SK-N-SH treated with all-trans-retinoic acid at 6 μM for 48 hours (cell line): ENCODE measurements around the gene ZNF578.
"Not testable (repeated sequence)": the region's sequence is repeated elsewhere in the genome, so short reads cannot be mapped to it uniquely, and the experiment has no call there.

Experiments
- ATAC-seq: fragments of 200-7000 bp; cut with Tn5 transposase; 3 replicates; pipeline ENCODE4 v1.9.1; 2020; ENCODE audit warnings: mild to moderate bottlenecking, moderate library complexity
- BACH2 ChIP-seq: fragments of 250-450 bp; sonication (Bioruptor Pico); IDR thresholded peaks from 2 replicates; pipeline ENCODE4 v1.9.0; 2021; ENCODE audit warnings: mild to moderate bottlenecking, borderline replicate concordance
- CSDC2 ChIP-seq: fragments of 250-450 bp; sonication (Bioruptor Pico); IDR thresholded peaks from 2 replicates; pipeline ENCODE4 v1.5.0; 2020; ENCODE audit warnings: mild to moderate bottlenecking, moderate library complexity
- ESRRG ChIP-seq: fragments of 250-450 bp; sonication (Bioruptor Pico); IDR thresholded peaks from 2 replicates; pipeline ENCODE4 v1.6.1; 2021; ENCODE audit warnings: mild to moderate bottlenecking
- GLIS3 ChIP-seq: fragments of 250-450 bp; sonication (Bioruptor Pico); IDR thresholded peaks from 2 replicates; pipeline ENCODE4 v1.5.0; 2020; ENCODE audit warnings: mild to moderate bottlenecking, moderate library complexity
- ISL1 ChIP-seq: fragments of 250-450 bp; sonication (Bioruptor Pico); IDR thresholded peaks from 2 replicates; pipeline ENCODE4 v2.1.2; 2022; ENCODE audit warnings: mild to moderate bottlenecking, moderate library complexity
- OSR1 ChIP-seq: fragments of 250-450 bp; sonication (Bioruptor Pico); IDR thresholded peaks from 2 replicates; pipeline ENCODE4 v1.8.0; 2022; ENCODE audit warnings: moderate library complexity, mild to moderate bottlenecking, inconsistent platforms
- PPARA ChIP-seq: fragments of 250-450 bp; sonication (Bioruptor Pico); IDR thresholded peaks from 2 replicates; pipeline ENCODE4 v1.5.0; 2020; ENCODE audit warnings: mild to moderate bottlenecking, borderline replicate concordance
- RARB ChIP-seq: fragments of 250-450 bp; sonication (Bioruptor Pico); IDR thresholded peaks from 2 replicates; pipeline ENCODE4 v1.8.0; 2021; ENCODE audit warnings: mild to moderate bottlenecking, moderate library complexity
- SNAI2 ChIP-seq: fragments of 250-450 bp; sonication (Bioruptor Pico); IDR thresholded peaks from 2 replicates; pipeline ENCODE4 v1.5.0; 2020; ENCODE audit warnings: mild to moderate bottlenecking, moderate library complexity
- TCF4 ChIP-seq: fragments of 250-450 bp; sonication (Bioruptor Pico); IDR thresholded peaks from 2 replicates; pipeline ENCODE4 v1.8.0; 2021; ENCODE audit warnings: mild to moderate bottlenecking, moderate library complexity, borderline replicate concordance
- TOX ChIP-seq: fragments of 250-450 bp; sonication (Bioruptor Pico); IDR thresholded peaks from 2 replicates; pipeline ENCODE4 v1.8.0; 2021; ENCODE audit warnings: mild to moderate bottlenecking, moderate library complexity, borderline replicate concordance
- ZC3H10 ChIP-seq: fragments of 250-450 bp; sonication (Bioruptor Pico); IDR thresholded peaks from 2 replicates; pipeline ENCODE4 v1.5.1; 2021; ENCODE audit warnings: mild to moderate bottlenecking, moderate library complexity
- ZFP3 ChIP-seq: fragments of 250-450 bp; sonication (Bioruptor Pico); IDR thresholded peaks from 2 replicates; pipeline ENCODE4 v1.5.0; 2020; ENCODE audit warnings: mild to moderate bottlenecking, moderate library complexity
- ZFP30 ChIP-seq: fragments of 450-650 bp; formaldehyde crosslinking; IDR thresholded peaks from 2 replicates; pipeline ENCODE4 v1.5.0; 2022; ENCODE audit warnings: mild to moderate bottlenecking, moderate library complexity
- ZNF565 ChIP-seq: fragments of 450-650 bp; formaldehyde crosslinking; conservative IDR thresholded peaks from 2 replicates; pipeline ENCODE4 v1.5.0; 2020; ENCODE audit warnings: low read depth, mild to moderate bottlenecking, moderate library complexity
- ZNF70 ChIP-seq: fragments of 450-650 bp; formaldehyde crosslinking; IDR thresholded peaks from 2 replicates; pipeline ENCODE4 v1.5.0; 2020; ENCODE audit warnings: mild to moderate bottlenecking, moderate library complexity
- TF ChIP-seq, protein P1 (sequence below): fragments of 250-450 bp; sonication (Bioruptor Pico); IDR thresholded peaks from 2 replicates; pipeline ENCODE4 v1.5.1; 2021; ENCODE audit warnings: mild to moderate bottlenecking, moderate library complexity
- TF ChIP-seq, protein P2 (sequence below): fragments of 250-450 bp; sonication (Bioruptor Pico); IDR thresholded peaks from 2 replicates; pipeline ENCODE4 v1.8.0; 2020; ENCODE audit warnings: mild to moderate bottlenecking, moderate library complexity, borderline replicate concordance
- TF ChIP-seq, protein P3 (sequence below): fragments of 250-450 bp; sonication (Bioruptor Pico); IDR thresholded peaks from 2 replicates; pipeline ENCODE4 v1.5.0; 2020; ENCODE audit warnings: mild to moderate bottlenecking, moderate library complexity

Gene ZNF578

DNA sequence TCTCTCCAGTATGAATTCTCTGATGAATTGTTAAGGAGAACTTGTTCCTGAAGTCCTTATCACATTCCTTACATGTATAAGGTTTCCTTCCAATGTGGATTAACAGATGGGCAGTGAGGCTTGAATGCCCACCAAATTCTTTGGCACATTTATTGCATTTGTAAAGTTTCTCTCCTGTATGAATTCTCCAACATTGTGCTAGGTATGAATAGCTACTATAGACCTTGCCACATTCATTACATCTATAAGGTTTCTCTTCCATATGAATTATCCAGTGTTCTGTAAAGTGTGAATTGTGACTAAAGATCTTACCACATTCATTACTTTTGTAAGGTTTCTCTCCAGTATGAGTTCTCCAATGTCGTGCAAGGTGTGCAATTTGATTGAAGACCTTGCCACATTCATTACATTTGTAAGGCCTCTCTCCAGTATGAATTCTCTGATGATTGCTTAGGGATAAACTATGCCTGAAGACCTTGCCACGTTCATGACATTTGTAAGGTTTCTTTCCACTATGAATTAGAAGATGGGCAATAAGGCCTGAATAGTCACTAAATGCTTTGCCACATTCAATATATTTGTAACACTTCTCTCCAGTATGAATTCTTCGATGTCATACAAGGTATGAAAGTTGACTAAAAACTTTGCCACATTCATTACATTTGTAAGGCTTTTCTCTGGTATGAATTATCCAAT, 20.4 kb downstream of the ZNF578 start:
- no peak for ATAC-seq
- TF ChIP-seq ISL1 (no peak), TOX (CRISPR knock-in tag) (no peak), TCF4 (CRISPR knock-in tag) (no peak), GLIS3 (no peak), PPARA (CRISPR knock-in tag) (no peak), RARB (CRISPR knock-in tag) (no peak)
- TF ChIP-seq, protein P1, sequence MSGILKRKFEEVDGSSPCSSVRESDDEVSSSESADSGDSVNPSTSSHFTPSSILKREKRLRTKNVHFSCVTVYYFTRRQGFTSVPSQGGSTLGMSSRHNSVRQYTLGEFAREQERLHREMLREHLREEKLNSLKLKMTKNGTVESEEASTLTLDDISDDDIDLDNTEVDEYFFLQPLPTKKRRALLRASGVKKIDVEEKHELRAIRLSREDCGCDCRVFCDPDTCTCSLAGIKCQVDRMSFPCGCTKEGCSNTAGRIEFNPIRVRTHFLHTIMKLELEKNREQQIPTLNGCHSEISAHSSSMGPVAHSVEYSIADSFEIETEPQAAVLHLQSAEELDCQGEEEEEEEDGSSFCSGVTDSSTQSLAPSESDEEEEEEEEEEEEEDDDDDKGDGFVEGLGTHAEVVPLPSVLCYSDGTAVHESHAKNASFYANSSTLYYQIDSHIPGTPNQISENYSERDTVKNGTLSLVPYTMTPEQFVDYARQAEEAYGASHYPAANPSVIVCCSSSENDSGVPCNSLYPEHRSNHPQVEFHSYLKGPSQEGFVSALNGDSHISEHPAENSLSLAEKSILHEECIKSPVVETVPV (CRISPR knock-in tag): no peak

DNA sequence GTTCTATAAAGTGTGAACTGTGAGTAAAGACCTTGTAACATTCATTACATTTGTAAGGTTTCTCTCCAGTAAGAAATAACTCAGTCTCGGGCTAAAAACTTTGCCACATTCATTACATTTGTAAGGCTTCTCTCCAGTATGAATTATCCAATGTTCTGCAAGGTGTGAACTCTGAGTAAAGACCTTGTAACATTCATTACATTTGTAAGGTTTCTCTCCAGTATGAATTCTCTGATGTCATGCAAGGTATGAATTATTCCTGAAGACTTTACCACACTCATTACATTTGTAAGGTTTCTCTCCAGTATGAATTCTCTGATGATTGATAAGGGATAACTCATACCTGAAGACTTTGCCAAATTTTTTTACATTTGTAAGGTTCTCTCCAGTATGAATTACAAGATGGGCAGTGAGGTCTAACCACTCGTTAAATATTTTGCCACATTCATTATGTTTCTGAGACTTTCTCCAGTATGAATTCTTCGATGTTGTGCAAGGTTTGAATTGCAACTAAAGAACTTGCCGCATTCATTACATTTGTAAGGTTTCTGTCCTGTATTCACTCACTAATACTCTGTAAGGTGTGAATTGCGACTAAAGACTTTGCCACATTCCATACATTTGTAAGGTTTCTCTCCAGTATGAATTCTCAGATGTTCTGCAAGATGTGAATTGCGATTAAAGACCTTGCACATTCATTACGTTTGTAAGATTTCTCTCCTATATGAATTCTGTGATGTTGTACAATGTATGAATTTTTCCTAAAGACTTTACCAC, 21.2 kb downstream of the ZNF578 start:
- no peak for ATAC-seq
- TF ChIP-seq OSR1 (CRISPR knock-in tag): no peak
- TF ChIP-seq, protein P1 (CRISPR knock-in tag): no peak

DNA sequence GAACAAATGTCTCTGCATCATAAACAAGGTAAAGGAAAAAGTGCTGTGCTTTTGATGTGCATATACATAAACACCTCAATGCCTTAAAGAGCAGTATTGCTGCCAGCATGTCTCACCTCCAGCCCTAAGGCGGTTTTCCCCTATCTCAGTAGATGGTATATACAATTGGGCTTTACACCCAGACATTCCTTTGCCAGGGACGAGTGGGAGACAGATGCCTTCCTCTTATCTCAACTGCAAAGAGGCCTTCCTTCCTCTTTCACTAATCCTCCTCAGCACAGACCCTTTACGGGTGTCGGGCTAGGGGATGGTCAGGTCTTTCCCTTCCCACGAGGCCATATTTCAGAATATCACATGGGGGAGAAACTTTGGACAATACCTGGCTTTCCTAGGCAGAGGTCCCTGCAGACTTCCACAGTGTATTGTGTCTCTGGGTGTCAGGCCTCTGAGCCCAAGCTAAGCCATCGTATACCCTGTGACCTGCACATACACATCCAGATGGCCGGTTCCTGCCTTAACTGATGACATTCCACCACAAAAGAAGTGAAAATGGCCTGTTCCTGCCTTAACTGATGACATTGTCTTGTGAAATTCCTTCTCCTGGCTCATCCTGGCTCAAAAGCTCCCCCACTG, 30.9 kb downstream of the ZNF578 start:
- ATAC-seq: not testable (repeated sequence)

DNA sequence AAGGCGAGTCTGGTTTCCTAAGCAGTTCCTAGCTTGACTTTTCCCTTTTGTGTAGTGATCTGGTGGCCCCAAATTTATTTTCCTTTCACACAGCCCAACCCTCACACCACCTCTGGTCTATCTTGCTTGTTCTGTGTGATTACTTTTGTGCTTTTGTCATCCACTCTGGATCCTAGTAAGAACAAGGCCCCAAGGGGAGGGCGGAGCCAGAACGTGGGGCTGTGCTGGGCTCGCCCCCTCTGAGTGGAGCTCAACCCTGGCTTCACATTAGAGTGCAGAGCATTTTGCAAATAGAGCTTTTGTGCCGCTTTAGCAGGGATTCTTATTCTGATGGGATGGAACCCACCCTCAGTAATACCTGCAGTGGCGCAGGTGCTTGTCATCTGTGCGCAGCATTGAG, 31.7 kb downstream of the ZNF578 start:
- not testable (repeated sequence) for ATAC-seq

DNA sequence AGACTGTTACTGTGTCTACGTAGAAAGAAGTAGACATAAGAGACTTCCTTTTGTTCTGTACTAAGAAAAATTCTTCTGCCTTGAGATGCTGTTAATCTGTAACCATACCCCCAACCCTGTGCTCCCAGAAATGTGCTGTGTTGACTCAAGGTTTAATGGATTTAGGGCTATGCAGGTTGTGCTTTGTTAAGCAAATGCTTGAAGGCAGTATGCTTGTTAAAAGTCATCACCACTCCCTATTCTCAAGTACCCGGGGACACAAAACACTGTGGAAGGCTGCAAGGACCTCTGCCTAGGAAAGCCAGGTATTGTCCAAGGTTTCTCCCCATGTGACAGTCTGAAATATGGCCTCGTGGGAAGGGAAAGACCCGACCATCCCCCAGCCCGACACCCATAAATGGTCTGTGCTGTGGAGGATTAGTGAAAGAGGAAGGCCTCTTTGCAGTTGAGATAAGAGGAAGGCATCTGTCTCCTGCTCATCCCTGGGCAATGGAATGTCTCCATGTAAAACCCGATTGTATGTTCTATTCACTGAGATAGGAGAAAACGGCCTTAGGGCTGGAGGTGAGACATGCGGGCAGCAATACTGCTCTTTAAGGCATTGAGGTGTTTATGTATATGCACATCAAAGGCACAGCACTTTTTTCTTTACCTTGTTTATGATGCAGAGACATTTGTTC, 32.3 kb downstream of the ZNF578 start:
- not testable (repeated sequence) for ATAC-seq

DNA sequence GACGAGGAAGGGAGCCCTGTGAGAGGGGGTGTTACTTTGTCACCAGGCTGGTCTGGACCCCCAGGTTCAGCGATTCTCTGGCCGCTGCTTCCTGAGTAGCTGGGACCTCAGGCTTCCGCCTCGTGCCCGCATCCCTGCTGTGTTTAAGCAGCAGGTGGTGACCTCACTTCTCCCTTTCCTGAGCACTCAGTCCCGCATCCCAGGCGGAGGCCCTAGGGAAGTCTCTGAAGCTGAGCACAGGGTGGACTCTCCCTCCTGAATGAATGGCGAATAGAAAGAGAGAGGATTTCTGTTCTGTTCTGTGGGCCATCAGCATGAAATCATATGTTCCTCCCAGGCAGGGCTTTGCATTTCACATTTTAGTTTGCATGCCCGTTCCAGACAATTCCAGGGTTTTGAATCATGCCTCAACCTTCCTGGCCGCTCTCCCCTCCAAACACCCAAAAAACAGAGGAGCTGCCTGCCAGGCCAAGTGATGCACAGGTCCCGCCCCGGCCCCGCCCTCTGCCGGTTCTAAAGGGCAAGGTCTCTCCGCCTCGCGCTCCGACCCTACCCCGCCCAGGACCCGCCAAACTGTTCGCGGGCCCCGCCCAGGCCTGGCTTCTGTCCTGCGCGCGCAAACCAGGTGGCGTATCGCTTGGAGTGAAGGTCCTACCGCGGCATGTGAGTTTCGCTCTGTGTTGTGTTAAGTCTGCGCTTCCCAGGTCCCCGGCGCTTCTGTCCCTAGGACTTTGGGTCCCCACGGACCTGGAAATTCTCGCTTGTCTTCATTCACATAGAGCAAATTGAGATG, 39.0 kb downstream of the ZNF578 start:
- ATAC-seq: no peak
- no peak for TF ChIP-seq RARB (CRISPR knock-in tag)
- no peak for TF ChIP-seq TOX (CRISPR knock-in tag)
- TF ChIP-seq OSR1 (CRISPR knock-in tag): no peak

DNA sequence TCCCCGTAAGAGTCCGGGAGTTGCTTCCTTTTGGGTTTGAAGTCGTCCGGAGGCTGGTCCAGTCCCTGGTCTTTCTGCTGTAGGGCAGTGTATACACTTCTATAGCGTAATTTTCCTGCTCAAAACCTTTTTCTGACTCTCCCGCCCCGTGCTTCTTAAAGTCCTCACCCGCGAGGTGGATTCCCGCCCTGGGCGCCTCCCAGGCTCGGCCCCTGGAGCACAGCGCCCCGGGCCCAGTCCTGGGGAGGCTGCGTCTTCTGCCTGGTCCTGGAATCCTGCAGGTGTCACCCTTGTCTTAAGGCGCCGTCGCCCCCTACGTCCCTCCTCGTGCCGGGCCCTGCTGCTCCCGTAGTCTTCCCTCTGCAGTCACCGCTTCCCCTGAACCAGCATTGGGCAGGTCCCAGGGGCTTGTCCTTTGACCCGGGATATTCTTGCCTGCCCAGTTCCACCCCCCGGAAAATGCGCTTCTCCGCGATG, 39.7 kb downstream of the ZNF578 start:
- no peak for ATAC-seq
- TF ChIP-seq ZC3H10 (no peak), ZFP30 (CRISPR knock-in tag) (no peak), ISL1 (no peak), ZFP3 (no peak), CSDC2 (CRISPR knock-in tag) (no peak), ESRRG (no peak), PPARA (CRISPR knock-in tag) (no peak), ZNF565 (CRISPR knock-in tag) (no peak), ZNF70 (CRISPR knock-in tag) (no peak), RARB (CRISPR knock-in tag) (no peak), TOX (CRISPR knock-in tag) (no peak), SNAI2 (CRISPR knock-in tag) (no peak), BACH2 (no peak)
- TF ChIP-seq, protein P2, sequence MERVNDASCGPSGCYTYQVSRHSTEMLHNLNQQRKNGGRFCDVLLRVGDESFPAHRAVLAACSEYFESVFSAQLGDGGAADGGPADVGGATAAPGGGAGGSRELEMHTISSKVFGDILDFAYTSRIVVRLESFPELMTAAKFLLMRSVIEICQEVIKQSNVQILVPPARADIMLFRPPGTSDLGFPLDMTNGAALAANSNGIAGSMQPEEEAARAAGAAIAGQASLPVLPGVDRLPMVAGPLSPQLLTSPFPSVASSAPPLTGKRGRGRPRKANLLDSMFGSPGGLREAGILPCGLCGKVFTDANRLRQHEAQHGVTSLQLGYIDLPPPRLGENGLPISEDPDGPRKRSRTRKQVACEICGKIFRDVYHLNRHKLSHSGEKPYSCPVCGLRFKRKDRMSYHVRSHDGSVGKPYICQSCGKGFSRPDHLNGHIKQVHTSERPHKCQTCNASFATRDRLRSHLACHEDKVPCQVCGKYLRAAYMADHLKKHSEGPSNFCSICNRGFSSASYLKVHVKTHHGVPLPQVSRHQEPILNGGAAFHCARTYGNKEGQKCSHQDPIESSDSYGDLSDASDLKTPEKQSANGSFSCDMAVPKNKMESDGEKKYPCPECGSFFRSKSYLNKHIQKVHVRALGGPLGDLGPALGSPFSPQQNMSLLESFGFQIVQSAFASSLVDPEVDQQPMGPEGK (CRISPR knock-in tag): no peak
- TF ChIP-seq, protein P3, sequence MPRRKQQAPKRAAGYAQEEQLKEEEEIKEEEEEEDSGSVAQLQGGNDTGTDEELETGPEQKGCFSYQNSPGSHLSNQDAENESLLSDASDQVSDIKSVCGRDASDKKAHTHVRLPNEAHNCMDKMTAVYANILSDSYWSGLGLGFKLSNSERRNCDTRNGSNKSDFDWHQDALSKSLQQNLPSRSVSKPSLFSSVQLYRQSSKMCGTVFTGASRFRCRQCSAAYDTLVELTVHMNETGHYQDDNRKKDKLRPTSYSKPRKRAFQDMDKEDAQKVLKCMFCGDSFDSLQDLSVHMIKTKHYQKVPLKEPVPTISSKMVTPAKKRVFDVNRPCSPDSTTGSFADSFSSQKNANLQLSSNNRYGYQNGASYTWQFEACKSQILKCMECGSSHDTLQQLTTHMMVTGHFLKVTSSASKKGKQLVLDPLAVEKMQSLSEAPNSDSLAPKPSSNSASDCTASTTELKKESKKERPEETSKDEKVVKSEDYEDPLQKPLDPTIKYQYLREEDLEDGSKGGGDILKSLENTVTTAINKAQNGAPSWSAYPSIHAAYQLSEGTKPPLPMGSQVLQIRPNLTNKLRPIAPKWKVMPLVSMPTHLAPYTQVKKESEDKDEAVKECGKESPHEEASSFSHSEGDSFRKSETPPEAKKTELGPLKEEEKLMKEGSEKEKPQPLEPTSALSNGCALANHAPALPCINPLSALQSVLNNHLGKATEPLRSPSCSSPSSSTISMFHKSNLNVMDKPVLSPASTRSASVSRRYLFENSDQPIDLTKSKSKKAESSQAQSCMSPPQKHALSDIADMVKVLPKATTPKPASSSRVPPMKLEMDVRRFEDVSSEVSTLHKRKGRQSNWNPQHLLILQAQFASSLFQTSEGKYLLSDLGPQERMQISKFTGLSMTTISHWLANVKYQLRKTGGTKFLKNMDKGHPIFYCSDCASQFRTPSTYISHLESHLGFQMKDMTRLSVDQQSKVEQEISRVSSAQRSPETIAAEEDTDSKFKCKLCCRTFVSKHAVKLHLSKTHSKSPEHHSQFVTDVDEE (CRISPR knock-in tag): no peak
